ENCODE data around the gene ATRN.

The ATRN gene

GRCh38 chr20:3652221-3652620 is 181.4 kb downstream of the ATRN start:
- H3K4me3 ChIP-seq (ENCODE audit: low read depth, low read length): no peak overlapping the region
- TF ChIP-seq CTCF (IDR thresholded peaks at IDR 0.05; ENCODE audit: low read depth, low read length): no peak

GRCh38 chr20:3652676-3653596 is 182.1 kb downstream of the ATRN start:
- no peak for TF ChIP-seq CTCF (IDR thresholded peaks at IDR 0.05; ENCODE audit: low read depth, low read length)

GRCh38 chr20:3653921-3654320 is 183.1 kb downstream of the ATRN start:
- TF ChIP-seq CTCF (IDR thresholded peaks at IDR 0.05; ENCODE audit: low read depth, low read length): no peak

More at GRCh38 chr20:3652676-3653596, 182.1 kb downstream of the ATRN start:
- no peak overlapping the region for H3K4me3 ChIP-seq (ENCODE audit: low read depth, low read length)

GRCh38 chr20:3654326-3655130 is 183.7 kb downstream of the ATRN start:
- no peak for TF ChIP-seq CTCF (IDR thresholded peaks at IDR 0.05; ENCODE audit: low read depth, low read length)
- H3K4me3 ChIP-seq (ENCODE audit: low read depth, low read length): no peak overlapping the region

More at GRCh38 chr20:3653921-3654320, 183.1 kb downstream of the ATRN start:
- no peak overlapping the region for H3K4me3 ChIP-seq (ENCODE audit: low read depth, low read length)

GRCh38 chr20:3655131-3655405 is 184.2 kb downstream of the ATRN start:
- H3K4me3 ChIP-seq (ENCODE audit: low read depth, low read length): no peak overlapping the region
- no peak for TF ChIP-seq CTCF (IDR thresholded peaks at IDR 0.05; ENCODE audit: low read depth, low read length)

GRCh38 chr20:3658019-3658715 is 187.3 kb downstream of the ATRN start:
- H3K4me3 ChIP-seq (ENCODE audit: low read depth, low read length): no peak overlapping the region
- no peak for TF ChIP-seq CTCF (IDR thresholded peaks at IDR 0.05; ENCODE audit: low read depth, low read length)
